ENCODE data around the gene GNG11.

Gene GNG11

GRCh38 chr7:93977211-93977950 is 55.8 kb downstream of the GNG11 start:
- no peaks in the 10 kb centered on the region for H4K20me1 ChIP-seq (ENCODE audit: control insufficient read depth, insufficient read depth, low read depth, low read length)
- H3K36me3 ChIP-seq (ENCODE audit: control insufficient read depth, low read length) = no peaks in the 10 kb centered on the region
- no peaks in the 10 kb centered on the region for H3K9me3 ChIP-seq (ENCODE audit: control insufficient read depth, insufficient read depth, low read length)
- H3K9me2 ChIP-seq (replicated peaks; ENCODE audit: control insufficient read depth, low read length) = no peaks in the 10 kb centered on the region
- no peak overlapping the region for H3K4me2 ChIP-seq (ENCODE audit: low read length)
- TF ChIP-seq EZH2phosphoT487 (IDR thresholded peaks at IDR 0.05; ENCODE audit: borderline replicate concordance, low read length) (no peak), CTCF (IDR thresholded peaks at IDR 0.05; ENCODE audit: low read depth, low read length, poor library complexity, severe bottlenecking) (no peak)
- peaks cover 6% of the 10 kb centered on the region; the same call in 1 of the 2 replicates for H3K4me1 ChIP-seq (ENCODE audit: control insufficient read depth, low read length)
- H3K27me3 ChIP-seq (ENCODE audit: control insufficient read depth, low read length) = no peaks in the 10 kb centered on the region
- H3K27ac ChIP-seq (ENCODE audit: low read depth, low read length) = no peak overlapping the region
- no peak overlapping the region for H3K4me3 ChIP-seq (ENCODE audit: low read length)
- no peaks in the 10 kb centered on the region for H3K79me2 ChIP-seq (ENCODE audit: control insufficient read depth, low read length)
- H3F3A ChIP-seq (ENCODE audit: control insufficient read depth, insufficient read depth) = no peaks in the 10 kb centered on the region

Data from DOHH2 (cell line).